ENCODE data around the gene FASN. TPM values are rescaled to one million over a fixed set of nuclear protein-coding genes. Genes with fewer than 3 reads are reported as not detected.

The FASN gene
- total and polyA plus RNA-seq, 2 donors (not counting 1 experiment from before 2014, with no cell fraction given) = 36.8 to 242 TPM

DNA sequence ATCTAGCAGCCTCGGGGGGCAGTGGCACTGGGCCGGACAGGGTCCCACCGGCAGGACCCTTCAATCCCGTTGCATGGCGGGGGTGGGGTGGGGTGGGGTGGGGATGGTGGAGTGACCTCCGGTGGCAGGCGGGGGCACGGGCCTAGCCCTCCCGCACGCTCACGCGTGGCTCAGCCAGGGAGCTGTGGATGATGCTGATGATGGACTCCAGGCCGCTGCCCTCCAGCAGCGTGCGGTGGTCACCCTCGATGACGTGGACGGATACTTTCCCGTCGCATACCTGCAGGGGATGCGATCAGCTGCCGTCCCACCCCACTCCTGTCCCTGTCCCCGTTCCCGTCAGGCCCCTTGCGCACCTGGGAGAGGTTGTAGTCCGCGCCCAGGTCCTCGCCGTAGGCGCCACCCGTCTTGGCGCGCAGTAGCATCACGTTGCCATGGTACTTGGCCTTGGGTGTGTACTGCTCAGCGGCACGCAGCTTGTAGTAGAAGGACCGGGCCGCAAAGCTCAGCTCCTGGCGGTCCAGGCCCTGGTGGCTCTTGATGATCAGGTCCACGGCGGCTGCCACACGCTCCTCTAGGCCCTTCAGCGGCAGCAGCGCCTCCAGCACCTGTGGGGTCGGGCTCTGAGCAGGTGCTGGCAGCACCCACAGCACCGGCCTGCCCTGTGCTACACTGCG, 18.9 kb downstream of the FASN start:
- Histone ChIP-seq H3K4me1 (ENCODE audit: control insufficient read depth, extremely low read depth, insufficient read depth, low read length) (no peaks in the 10 kb centered on the region), H3K36me3 (ENCODE audit: control insufficient read depth, insufficient read depth, low read length) (peaks cover 40% of the 10 kb centered on the region), H3K4me2 (ENCODE audit: extremely low read depth, insufficient read depth, low read length) (no peak overlapping the region), H3K27ac (ENCODE audit: insufficient read depth, low read length) (no peak overlapping the region), H4K20me1 (ENCODE audit: control insufficient read depth, extremely low read depth, insufficient read depth, low read length) (no peaks in the 10 kb centered on the region), H3K79me2 (ENCODE audit: control insufficient read depth, insufficient read depth, low read length) (no peaks in the 10 kb centered on the region), H2AFZ (ENCODE audit: low read length) (no peak overlapping the region), H3K9me3 (ENCODE audit: control insufficient read depth, insufficient read depth, low read depth, low read length) (no peaks in the 10 kb centered on the region), H3K9ac (ENCODE audit: insufficient read depth, low read length) (no peak overlapping the region), H3K4me3 (replicated peaks in 1 of 4; ENCODE audit: control extremely low read depth in 1 of 4, insufficient read depth in 1 of 4, low read depth in 3 of 4, low read length in 4 of 4) (no peak overlapping the region), H3K27me3 (ENCODE audit: control insufficient read depth, insufficient read depth, low read length) (no peaks in the 10 kb centered on the region)
- no peak for DNase-seq (ENCODE audit: low read depth in 2 of 2)
- TF ChIP-seq EZH2 (IDR thresholded peaks at IDR 0.05; ENCODE audit: low read length, missing control alignments) = no peak
- TF ChIP-seq, protein P1, sequence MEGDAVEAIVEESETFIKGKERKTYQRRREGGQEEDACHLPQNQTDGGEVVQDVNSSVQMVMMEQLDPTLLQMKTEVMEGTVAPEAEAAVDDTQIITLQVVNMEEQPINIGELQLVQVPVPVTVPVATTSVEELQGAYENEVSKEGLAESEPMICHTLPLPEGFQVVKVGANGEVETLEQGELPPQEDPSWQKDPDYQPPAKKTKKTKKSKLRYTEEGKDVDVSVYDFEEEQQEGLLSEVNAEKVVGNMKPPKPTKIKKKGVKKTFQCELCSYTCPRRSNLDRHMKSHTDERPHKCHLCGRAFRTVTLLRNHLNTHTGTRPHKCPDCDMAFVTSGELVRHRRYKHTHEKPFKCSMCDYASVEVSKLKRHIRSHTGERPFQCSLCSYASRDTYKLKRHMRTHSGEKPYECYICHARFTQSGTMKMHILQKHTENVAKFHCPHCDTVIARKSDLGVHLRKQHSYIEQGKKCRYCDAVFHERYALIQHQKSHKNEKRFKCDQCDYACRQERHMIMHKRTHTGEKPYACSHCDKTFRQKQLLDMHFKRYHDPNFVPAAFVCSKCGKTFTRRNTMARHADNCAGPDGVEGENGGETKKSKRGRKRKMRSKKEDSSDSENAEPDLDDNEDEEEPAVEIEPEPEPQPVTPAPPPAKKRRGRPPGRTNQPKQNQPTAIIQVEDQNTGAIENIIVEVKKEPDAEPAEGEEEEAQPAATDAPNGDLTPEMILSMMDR (conservative IDR thresholded peaks at IDR 0.05 in 1 of 2, IDR thresholded peaks at IDR 0.05 in 1 of 2; ENCODE audit: low read depth in 1 of 2, low read length in 2 of 2) = no peak

DNA sequence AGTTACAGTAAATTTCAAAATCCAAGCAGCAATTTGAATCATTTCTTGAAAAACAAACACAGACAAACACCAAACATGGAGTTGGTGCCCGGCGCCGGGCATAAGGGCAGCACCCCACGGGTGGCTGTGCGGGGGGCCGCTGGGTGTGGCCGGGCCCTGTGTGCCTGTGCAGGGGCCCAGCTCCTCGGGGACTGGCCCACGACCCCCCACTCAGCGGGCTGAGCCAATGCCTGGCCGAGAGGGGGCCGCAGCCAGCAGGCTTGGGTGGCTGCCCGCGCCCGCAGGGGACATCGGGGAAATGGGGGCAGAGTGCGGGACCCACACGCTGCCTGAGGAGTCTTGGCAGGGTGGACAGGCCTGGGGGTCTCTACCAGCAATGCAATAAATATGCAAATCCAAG, 19.6 kb downstream of the FASN start:
- H3K27me3 ChIP-seq (ENCODE audit: control insufficient read depth, insufficient read depth, low read length) = no peaks in the 10 kb centered on the region
- H2AFZ ChIP-seq (ENCODE audit: low read length) = no peak overlapping the region
- H3K79me2 ChIP-seq (ENCODE audit: control insufficient read depth, insufficient read depth, low read length) = no peaks in the 10 kb centered on the region
- H3K9ac ChIP-seq (ENCODE audit: insufficient read depth, low read length) = no peak overlapping the region
- no peak overlapping the region for H3K27ac ChIP-seq (ENCODE audit: insufficient read depth, low read length)
- H3K36me3 ChIP-seq (ENCODE audit: control insufficient read depth, insufficient read depth, low read length) = peaks cover 34% of the 10 kb centered on the region
- H3K4me3 ChIP-seq (replicated peaks in 1 of 4; ENCODE audit: control extremely low read depth in 1 of 4, insufficient read depth in 1 of 4, low read depth in 3 of 4, low read length in 4 of 4) = no peak overlapping the region
- H3K4me1 ChIP-seq (ENCODE audit: control insufficient read depth, extremely low read depth, insufficient read depth, low read length) = no peaks in the 10 kb centered on the region
- TF ChIP-seq, protein P1 (conservative IDR thresholded peaks at IDR 0.05 in 1 of 2, IDR thresholded peaks at IDR 0.05 in 1 of 2; ENCODE audit: low read depth in 1 of 2, low read length in 2 of 2) = no peak
- no peak for TF ChIP-seq EZH2 (IDR thresholded peaks at IDR 0.05; ENCODE audit: low read length, missing control alignments)
- no peaks in the 10 kb centered on the region for H4K20me1 ChIP-seq (ENCODE audit: control insufficient read depth, extremely low read depth, insufficient read depth, low read length)
- H3K4me2 ChIP-seq (ENCODE audit: extremely low read depth, insufficient read depth, low read length) = no peak overlapping the region
- DNase-seq (ENCODE audit: low read depth in 2 of 2) = no peak
- H3K9me3 ChIP-seq (ENCODE audit: control insufficient read depth, insufficient read depth, low read depth, low read length) = no peaks in the 10 kb centered on the region

DNA sequence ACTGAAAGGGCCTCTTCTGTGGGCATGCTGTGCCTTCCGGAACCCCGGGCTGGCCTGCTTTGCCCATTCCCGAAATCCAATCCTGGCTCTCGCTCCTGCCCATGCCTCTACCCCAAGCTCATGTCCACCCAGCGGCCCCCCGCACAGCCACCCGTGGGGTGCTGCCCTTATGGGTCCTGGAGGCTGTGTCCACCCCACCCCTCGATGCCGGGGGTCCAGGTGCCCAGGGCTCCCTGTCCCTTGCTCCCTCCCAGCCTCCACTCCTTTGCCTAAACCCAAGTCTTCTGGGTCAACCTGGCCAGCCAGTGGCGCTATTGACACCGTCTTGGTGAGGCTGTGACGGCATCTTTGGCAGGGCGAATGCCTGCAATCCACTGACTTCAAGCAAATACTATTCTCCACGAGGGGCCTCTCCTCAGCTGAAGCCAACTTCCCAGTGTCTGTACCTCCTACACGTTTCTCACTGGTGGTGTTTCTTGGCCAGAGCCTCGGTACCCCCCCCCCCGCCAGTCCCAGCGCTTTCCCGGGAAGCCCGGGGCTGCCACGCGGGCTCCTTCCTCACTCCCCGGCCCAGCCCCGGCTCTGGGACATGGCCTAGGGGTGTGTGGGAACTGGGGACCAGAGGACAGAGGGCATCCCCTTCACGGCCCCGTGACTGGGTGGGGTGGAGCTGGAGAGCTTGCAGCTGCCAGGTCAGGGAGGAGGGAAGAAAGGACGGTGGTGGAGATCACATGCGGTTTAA, 20.2 kb downstream of the FASN start:
- Histone ChIP-seq H3K4me1 (ENCODE audit: control insufficient read depth, extremely low read depth, insufficient read depth, low read length) (no peaks in the 10 kb centered on the region), H3K4me2 (ENCODE audit: extremely low read depth, insufficient read depth, low read length) (no peak overlapping the region), H2AFZ (ENCODE audit: low read length) (no peak overlapping the region), H3K9ac (ENCODE audit: insufficient read depth, low read length) (no peak overlapping the region), H3K36me3 (ENCODE audit: control insufficient read depth, insufficient read depth, low read length) (peaks cover 27% of the 10 kb centered on the region), H4K20me1 (ENCODE audit: control insufficient read depth, extremely low read depth, insufficient read depth, low read length) (no peaks in the 10 kb centered on the region), H3K27me3 (ENCODE audit: control insufficient read depth, insufficient read depth, low read length) (no peaks in the 10 kb centered on the region), H3K79me2 (ENCODE audit: control insufficient read depth, insufficient read depth, low read length) (no peaks in the 10 kb centered on the region), H3K4me3 (replicated peaks in 1 of 4; ENCODE audit: control extremely low read depth in 1 of 4, insufficient read depth in 1 of 4, low read depth in 3 of 4, low read length in 4 of 4) (no peak overlapping the region), H3K27ac (ENCODE audit: insufficient read depth, low read length) (no peak overlapping the region), H3K9me3 (ENCODE audit: control insufficient read depth, insufficient read depth, low read depth, low read length) (no peaks in the 10 kb centered on the region)
- no peak for TF ChIP-seq EZH2 (IDR thresholded peaks at IDR 0.05; ENCODE audit: low read length, missing control alignments)
- TF ChIP-seq, protein P1 (conservative IDR thresholded peaks at IDR 0.05 in 1 of 2, IDR thresholded peaks at IDR 0.05 in 1 of 2; ENCODE audit: low read depth in 1 of 2, low read length in 2 of 2) = no peak
- peak in 1 of 2 donors; percentile 22 for DNase-seq (ENCODE audit: low read depth in 2 of 2)
